Putamen (tissue), 1 donor: Measurements from ENCODE around the gene RIMKLB.
A peak's percentile ranks its signal among the peaks of the same experiment; 100 is the strongest.
"Not testable (repeated sequence)": the region's sequence is repeated elsewhere in the genome, so short reads cannot be mapped to it uniquely, and the experiment has no call there.

Experiments used
- DNase-seq: peaks from one replicate; pipeline ENCODE4 v3.0.0-alpha.2; 2016; ENCODE audit warnings: low spot score

RIMKLB gene

DNA sequence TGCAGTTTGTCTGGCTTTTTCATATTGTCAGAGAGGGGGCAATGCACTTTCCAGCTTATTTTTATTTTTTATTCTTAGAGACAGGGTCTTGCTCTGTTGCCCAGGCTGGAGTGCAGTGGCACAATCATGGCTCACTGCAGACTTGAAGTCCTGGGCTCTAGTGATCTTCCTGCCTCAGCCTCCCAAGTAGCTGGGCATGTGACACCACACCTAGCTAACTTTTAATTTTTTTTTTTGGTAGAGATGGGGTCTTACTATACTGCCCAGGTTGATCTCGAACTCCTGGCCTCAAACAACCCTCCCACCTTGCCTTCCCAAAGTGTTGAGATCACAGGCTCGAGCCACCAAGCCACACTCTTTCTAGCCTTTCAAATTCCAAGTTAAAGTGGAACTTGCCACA is 120.7 kb downstream of the RIMKLB start:
- DNase-seq = no peak

DNA sequence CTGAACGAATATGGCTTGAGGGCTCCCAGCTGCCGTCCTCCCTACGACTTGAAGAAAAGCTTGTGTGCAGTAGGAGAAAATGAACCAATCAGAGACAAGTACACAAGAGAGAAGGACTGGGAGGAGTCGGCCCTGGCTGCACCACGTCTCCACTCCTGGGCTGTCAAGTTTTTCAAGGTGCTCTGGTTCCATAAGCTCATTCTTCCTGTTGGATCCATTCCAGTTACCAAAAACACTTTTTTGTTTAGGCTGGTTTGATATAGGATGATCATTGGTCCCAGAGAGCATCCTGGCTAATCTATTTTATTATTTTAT is 121.8 kb downstream of the RIMKLB start:
- DNase-seq = no peak

DNA sequence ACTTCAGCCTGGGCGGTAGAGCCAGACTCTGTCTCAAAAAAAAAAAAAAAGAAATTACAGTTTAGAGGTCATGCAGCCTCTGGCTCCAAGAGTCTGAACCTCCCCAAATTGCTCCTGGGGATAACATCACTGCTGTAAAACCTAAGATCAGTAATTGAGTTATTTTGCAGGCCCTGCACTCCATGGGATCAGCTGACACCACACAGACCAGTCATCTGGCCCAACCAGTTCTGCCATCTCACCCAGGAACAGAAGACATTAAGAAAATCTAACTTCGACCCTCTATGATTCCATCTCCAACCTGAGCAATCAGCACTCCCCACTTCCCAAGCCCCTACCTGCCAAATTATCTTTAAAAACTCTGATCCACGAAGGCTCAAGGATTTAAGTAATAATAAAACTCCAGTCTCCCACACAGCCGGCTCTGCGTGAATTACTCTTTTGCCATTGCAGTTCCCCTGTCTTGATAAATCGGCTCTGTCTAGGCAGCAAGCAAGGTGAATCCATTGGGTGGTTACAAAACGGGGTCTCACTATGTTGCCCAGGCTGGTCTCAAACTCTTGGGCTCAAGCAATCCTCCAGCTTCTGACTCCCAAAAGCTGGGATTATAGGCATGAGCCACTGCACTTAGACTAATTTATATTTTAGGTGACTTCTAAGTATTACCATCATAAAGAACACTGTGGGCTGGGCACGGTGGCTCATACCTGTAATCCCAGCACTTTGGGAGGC is 123.1 kb downstream of the RIMKLB start:
- not testable (repeated sequence) for DNase-seq

DNA sequence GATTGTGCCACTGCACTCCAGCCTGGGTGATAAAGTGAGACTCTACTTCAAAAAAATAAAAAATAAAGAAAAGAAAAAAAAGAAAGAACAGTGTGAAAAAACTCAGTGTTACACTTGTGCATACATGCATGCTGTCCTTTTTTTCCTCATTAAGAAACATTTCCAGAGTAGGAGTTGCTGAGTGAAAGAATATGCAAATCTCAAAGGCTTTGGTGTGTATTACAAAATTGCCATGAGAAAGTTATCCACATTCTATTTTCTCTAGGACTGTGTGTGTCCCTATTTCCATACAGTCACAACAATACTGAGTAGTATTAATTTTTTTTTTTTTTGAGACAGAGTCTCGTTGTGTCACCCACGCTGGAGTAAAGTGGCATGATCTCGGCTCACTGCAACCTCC is 123.8 kb downstream of the RIMKLB start:
- no peak for DNase-seq

DNA sequence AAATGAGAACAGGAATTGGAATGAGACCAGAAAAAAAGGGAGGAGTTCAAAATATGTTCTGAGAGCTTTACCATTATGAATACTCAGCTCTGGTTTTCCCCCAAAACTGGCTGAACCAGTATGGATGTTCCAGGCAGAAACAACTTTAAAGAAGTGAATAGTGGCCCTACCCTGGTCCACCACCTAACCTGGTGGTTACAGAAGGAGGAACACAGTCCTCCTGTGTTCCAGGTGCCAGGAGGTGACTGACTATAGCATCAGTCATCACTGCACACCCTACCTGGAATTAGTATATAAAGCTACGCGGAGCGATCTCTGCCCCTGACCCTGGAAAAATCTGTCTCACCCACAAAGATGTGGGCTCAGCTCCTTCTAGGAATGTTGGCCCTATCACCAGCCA is 124.5 kb downstream of the RIMKLB start, which contains the start of gene A2ML1:
A2ML1 (plus strand) TSS at position 324 of the 400 bp plus-strand sequence; CDS start at position 355, 31 bp downstream.
- DNase-seq = no peak

DNA sequence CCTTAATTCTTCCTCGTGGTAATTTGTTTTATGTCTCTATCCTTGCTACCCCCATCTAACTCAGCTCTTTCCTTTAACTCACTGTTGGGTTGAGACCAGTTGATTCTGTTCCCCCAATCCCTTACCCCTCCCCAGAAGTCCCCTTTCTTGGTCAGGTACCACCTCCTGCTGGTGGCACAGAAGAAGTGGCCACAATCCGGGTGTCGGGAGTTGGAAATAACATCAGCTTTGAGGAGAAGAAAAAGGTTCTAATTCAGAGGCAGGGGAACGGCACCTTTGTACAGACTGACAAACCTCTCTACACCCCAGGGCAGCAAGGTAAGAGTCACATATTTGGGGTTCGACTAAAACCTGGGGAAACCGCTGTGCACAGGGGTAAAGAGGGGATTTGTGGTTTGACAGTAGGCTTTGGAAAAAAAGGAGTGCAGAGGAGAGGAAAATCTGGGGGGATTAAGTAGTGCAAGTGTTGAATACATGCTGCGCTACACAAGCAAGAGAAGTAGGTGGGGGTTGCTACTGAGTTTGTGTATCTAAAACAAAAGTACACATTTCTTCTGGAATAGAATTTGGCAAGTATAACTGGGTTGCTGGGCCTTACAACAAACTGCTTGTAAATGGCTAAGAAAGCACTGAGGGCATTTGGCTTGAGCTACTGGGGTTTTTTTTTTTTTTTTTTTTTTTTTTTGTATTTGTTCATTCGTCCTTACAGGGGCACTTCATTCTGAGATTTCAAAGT is 125.9 kb downstream of the RIMKLB start:
- peak; percentile 46 for DNase-seq

DNA sequence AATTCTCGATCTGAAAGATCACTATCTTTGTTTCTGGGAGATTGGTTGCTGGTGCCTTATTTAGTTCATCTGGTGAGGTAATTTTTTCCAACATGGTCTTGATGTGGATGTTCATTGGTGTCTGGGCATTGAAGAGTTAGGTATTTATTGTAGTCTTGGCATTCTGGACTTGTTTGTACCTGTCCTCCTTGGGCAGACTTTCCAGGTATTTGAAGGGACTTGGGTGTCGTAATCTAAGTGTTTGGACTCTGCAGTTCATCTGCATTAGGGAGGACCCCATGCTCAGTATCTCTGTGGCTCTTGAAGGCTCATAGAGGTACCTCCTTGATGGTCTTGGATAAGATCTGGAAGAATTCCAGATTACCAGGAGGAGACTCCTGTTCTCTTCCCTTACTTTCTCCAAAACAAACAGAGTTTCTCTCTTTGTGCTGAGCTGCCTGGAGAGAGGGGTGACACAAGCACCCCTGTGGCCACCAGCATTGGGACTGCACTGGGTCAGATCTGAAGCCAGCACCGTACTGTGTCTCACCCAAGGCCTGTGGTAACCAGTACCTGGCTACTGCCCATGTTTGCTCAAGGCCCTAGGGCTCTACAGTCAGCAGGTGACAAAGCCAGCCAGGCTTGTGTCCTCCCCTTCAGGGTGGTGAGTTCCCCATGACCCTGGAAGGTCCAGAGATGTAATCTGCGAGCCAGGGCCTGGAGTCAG is 129.9 kb downstream of the RIMKLB start:
- DNase-seq = no peak

DNA sequence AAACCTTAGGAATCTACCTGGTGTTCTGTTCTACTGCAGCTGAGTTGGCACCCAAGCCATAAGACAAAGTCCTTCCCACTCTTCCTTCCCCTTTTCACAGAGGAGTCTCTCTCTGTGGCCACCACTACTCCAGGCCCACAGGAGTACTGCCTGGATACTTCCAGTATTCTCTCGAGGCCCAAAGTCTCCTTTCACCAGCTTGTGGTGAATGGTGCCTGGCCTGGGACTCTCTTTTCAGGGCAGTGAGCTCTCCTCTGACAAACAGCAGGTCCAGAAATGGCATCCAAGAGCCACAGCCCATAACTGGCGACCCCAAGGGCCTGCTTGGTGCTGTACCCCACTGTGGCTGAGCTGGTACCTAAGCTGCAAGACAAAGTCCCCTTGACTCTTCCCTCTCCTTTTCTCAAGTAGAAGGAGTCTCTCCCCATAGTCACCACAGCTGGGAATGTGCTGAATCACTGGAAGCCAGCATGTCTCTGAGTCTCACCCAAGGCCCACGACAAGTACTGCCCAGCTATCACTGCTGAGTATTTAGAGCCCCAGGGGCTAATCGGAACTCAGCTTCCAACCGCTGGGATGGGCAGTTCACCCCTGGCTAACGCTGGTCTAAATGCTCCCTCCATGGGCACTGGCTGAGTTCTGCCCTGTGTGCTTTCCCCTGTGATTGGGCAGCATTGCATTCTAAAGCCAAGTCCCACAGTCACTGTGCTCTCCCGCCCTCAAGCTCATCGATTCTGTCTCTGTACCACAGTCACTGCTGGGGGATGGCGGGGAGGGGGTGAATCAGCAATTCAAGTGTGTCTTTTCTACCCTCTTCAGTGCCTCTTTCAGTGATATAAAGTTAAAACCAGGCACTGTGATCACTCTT is 130.7 kb downstream of the RIMKLB start:
- DNase-seq = no peak

DNA sequence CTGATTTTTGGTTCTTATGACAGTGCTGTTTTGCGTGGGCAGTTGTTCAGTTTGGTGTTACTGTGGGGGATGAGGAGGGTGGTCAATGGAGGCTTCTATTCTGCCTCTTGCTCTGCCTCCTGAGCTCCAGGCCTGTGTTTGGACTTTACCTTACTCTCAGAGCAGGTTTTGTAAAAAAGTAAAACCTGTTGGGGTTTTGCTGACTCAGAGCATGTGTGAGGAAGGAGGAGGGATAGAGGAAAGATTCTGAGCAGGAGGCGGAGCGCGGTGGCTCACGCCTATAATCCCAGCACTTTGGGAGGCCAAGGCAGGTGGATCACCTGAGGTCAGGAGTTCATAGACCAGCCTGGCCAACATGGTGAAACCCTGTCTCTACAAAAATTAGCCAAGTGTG is 131.3 kb downstream of the RIMKLB start:
- no peak for DNase-seq

DNA sequence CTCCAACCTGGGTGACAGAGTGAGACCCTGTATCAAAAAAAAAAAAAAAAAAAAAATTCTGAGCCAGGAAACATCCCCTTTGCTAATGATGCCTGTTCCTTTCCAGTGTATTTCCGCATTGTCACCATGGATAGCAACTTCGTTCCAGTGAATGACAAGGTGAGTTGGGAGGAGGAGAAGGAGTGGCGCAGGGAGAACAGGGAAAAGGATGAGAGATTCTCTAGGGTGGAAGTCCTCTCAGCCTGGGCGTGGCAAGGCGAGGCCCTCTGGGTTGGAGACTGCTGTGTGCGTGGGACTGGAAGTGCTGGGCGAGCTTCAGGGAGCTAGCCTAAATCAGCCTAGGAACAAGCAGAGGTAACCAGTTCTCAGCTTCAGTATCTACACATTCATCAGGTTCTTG is 131.8 kb downstream of the RIMKLB start:
- DNase-seq = no peak

DNA sequence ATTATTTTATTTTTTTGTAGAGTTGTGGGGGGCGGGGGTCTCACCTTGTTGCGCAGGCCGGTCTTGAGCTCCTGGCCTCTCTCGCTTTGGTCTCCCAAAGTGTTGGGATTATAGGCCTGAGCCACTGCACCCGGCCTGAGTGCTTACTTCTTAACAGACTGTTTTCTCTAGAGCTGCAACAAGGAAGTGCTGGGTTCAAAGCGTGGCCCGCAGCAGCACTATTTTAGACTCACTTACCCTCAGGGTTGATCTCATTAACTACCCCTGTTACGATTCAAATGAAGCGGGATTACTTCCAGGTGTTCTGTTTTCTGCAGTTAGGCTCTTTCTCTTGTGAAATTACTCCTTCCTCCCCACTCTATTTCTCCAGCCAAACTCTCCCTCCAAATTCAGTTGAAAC is 133.3 kb downstream of the RIMKLB start:
- DNase-seq = no peak

DNA sequence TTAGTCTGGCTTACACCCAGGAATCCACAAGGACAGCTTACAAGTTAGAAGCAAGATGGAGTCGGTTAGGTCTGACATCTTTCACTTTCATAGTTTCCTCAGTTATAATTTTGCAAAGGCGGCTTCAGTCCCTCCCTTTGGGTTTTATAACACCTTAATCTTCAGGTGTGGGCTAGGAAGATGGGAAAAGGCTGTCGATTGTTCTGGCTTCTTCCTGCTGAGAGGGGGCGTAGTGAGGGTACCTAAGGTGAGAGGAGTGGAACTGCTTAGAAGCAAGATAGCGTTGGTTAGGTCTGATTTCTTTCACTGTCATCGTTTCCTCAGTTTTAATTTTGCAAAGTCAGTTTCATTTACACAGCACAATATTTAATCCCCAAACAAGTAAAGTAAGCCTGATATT is 134.7 kb downstream of the RIMKLB start:
- DNase-seq = peak; percentile 58
